ENCODE measurements around the gene MMD2. TPM values are rescaled to one million over a fixed set of nuclear protein-coding genes. Genes with fewer than 3 reads are reported as not detected.

The MMD2 gene
- total and polyA plus RNA-seq, 2 donors (not counting 3 experiments of a cell fraction or from before 2014, with no cell fraction given), result not detected

- ChIA-PET CTCF (no interaction called here), POLR2A (no interaction called here)
- peak overlapping the region in 1 of 3 experiments; percentile 21 for H3K4me3 ChIP-seq (replicated peaks in 1 of 3; ENCODE audit: insufficient read depth in 1 of 3, low read depth in 1 of 3, low read length in 3 of 3)
- no peak for DNase-seq (ENCODE audit: low read depth, low spot score)
- no peak overlapping the region for H3K27ac ChIP-seq (ENCODE audit: insufficient read depth, low read depth, low read length)
- H3K4me1 ChIP-seq (ENCODE audit: control insufficient read depth, extremely low read depth, insufficient read depth, low read length), result no peaks in the 10 kb centered on the region
- H3K9ac ChIP-seq (replicated peaks; ENCODE audit: extremely low read depth, insufficient read depth, low read length), result no peak overlapping the region
- intact Hi-C loops (cut with micrococcal nuclease) (no loop called here), dilution Hi-C loops (cut with MboI; ENCODE audit: extremely low pct_ligation_motif_present, low sequenced_read_pairs) (no loop called here)
- FAIRE-seq, result no peak
- TF ChIP-seq POLR2A (IDR thresholded peaks at IDR 0.05; ENCODE audit: low read depth, low read length) (no peak), JUN (IDR thresholded peaks at IDR 0.05; ENCODE audit: borderline replicate concordance, insufficient read depth, insufficient read length, low read depth) (no peak), FOS (IDR thresholded peaks at IDR 0.05; ENCODE audit: borderline replicate concordance, insufficient read depth, low read length) (no peak), MAX (IDR thresholded peaks at IDR 0.05; ENCODE audit: insufficient read depth, insufficient read length) (no peak), MYC (IDR thresholded peaks at IDR 0.05; ENCODE audit: low read depth, low read length) (no peak), POLR2AphosphoS5 (IDR thresholded peaks at IDR 0.05; ENCODE audit: insufficient read depth, low read depth, low read length) (no peak), GATA2 (IDR thresholded peaks at IDR 0.05; ENCODE audit: insufficient read depth, insufficient read length, low read depth, low read length) (no peak), EZH2 (IDR thresholded peaks at IDR 0.05; ENCODE audit: borderline replicate concordance, low read depth, low read length, severe bottlenecking) (no peak), CTCF (IDR thresholded peaks at IDR 0.05; ENCODE audit: extremely low read depth in 1 of 2, insufficient read depth in 1 of 2, low read depth in 1 of 2, low read length in 2 of 2) (no peak)
- H2AFZ ChIP-seq (ENCODE audit: low read depth, low read length), result no peak overlapping the region
- peaks cover 18 to 38% of the 10 kb centered on the region in 2 experiments for H3K27me3 ChIP-seq (ENCODE audit: control insufficient read depth in 2 of 2, insufficient read depth in 2 of 2, low read length in 2 of 2)
- no TSS peak for BruUV-seq (replicated peaks)
- no peaks in the 10 kb centered on the region for H3K9me3 ChIP-seq (replicated peaks; ENCODE audit: control insufficient read depth, insufficient read depth, low read length)
- no peaks in the 10 kb centered on the region for H3K36me3 ChIP-seq (ENCODE audit: control insufficient read depth in 2 of 2, extremely low read depth in 1 of 2, insufficient read depth in 2 of 2, low read length in 2 of 2)
- no peaks in the 10 kb centered on the region for H4K20me1 ChIP-seq (replicated peaks; ENCODE audit: control insufficient read depth, extremely low read depth, insufficient read depth, low read length)
- H3K9me1 ChIP-seq (replicated peaks; ENCODE audit: control insufficient read depth, extremely low read depth, insufficient read depth, low read length), result no peaks in the 10 kb centered on the region
- H3K4me2 ChIP-seq (ENCODE audit: insufficient read depth, low read length), result peak overlapping the region; percentile 48
- H3K79me2 ChIP-seq (ENCODE audit: control insufficient read depth, insufficient read depth, low read length), result no peaks in the 10 kb centered on the region
Observed at GRCh38 chr7:4861227-4861626, 97.8 kb downstream of the MMD2 start.
